Naive thymus-derived CD4-positive, alpha-beta T cell (primary cell): ENCODE measurements around the gene PANK4. TPM values are rescaled to one million over a fixed set of nuclear protein-coding genes. Genes with fewer than 3 reads are reported as not detected.
"Not testable (repeated sequence)": the region's sequence is repeated elsewhere in the genome, so short reads cannot be mapped to it uniquely, and the experiment has no call there.

Experiments
- ATAC-seq: fragments of 150-1000 bp; cut with Tn5 transposase; 2 replicates; pipeline ENCODE4 v1.10.0; 2021; ENCODE audit warnings: mild to moderate bottlenecking, moderate library complexity
- CTCF ChIA-PET: fragments of 350-600 bp; sonication (Branson Sonifier 250); formaldehyde crosslinking; loops from one replicate; lab custom pipeline; 2021; ENCODE audit warnings: antibody characterized with exemption; lab: Charles Lee
- POLR2A ChIA-PET: fragments of 350-600 bp; sonication (Branson Sonifier 250); formaldehyde crosslinking; loops from one replicate; lab custom pipeline; 2021; ENCODE audit warnings: antibody characterized with exemption, inconsistent platforms; lab: Charles Lee
- DNase-seq, 9 donors: peaks; one replicate each; pipeline versions ENCODE4 v3.0.0 to v3.0.0-alpha.2; 2020 to 2022; ENCODE audit warnings: mixed read lengths in 1 of 9
- H3K27ac ChIP-seq: one replicate; pipeline ENCODE4 v1.7.0; 2013; ENCODE audit warnings: mild to moderate bottlenecking, low read depth, low read length, moderate library complexity
- H3K27me3 ChIP-seq, 2 donors: one replicate each; pipeline ENCODE4 v1.7.0; 2013; ENCODE audit warnings: low read length in 2 of 2, mild to moderate bottlenecking in 2 of 2, moderate library complexity in 2 of 2; ENCODE audit not compliant: control insufficient read depth in 2 of 2, insufficient read depth in 2 of 2
- H3K36me3 ChIP-seq, 3 experiments: 1 replicate in 2 of 3; 2 replicates in 1 of 3; pipeline ENCODE4 v1.7.0; 2013; ENCODE audit warnings: low read length in 3 of 3, mild to moderate bottlenecking in 3 of 3, moderate library complexity in 1 of 3; ENCODE audit not compliant: insufficient read depth in 3 of 3, control insufficient read depth in 2 of 3
- H3K4me1 ChIP-seq, 2 donors: one replicate each; pipeline ENCODE4 v1.7.0; 2013; ENCODE audit warnings: low read length in 2 of 2, mild to moderate bottlenecking in 2 of 2, moderate library complexity in 1 of 2; ENCODE audit not compliant: control insufficient read depth in 2 of 2, insufficient read depth in 2 of 2
- H3K4me3 ChIP-seq: 2 replicates; pipeline ENCODE4 v1.7.0; 2013; ENCODE audit warnings: mild to moderate bottlenecking, low read length
- H3K9me3 ChIP-seq, 3 experiments: 1 replicate in 2 of 3; 2 replicates in 1 of 3; pipeline ENCODE4 v1.7.0; 2013; ENCODE audit warnings: low read length in 3 of 3; ENCODE audit not compliant: control insufficient read depth in 2 of 3
- H3K27ac Mint-ChIP-seq, 9 donors: one replicate each; pipeline ENCODE4 v1.8.0; 2020 to 2022; ENCODE audit warnings: mixed read lengths in 9 of 9, mild to moderate bottlenecking in 8 of 9, moderate library complexity in 5 of 9, inconsistent platforms in 2 of 9
- H3K27me3 Mint-ChIP-seq, 5 donors: one replicate each; pipeline ENCODE4 v1.8.0; 2021 to 2022; ENCODE audit warnings: mixed read lengths in 5 of 5, mild to moderate bottlenecking in 1 of 5
- H3K36me3 Mint-ChIP-seq, 5 donors: one replicate each; pipeline ENCODE4 v1.8.0; 2020 to 2022; ENCODE audit warnings: mixed read lengths in 5 of 5, mild to moderate bottlenecking in 3 of 5, inconsistent platforms in 1 of 5
- H3K4me1 Mint-ChIP-seq, 7 donors: one replicate each; pipeline ENCODE4 v1.8.0; 2020 to 2022; ENCODE audit warnings: mixed read lengths in 7 of 7, mild to moderate bottlenecking in 3 of 7, inconsistent platforms in 1 of 7
- H3K4me3 Mint-ChIP-seq, 10 donors: one replicate each; pipeline ENCODE4 v1.8.0; 2020 to 2022; ENCODE audit warnings: mild to moderate bottlenecking in 10 of 10, mixed read lengths in 10 of 10, moderate library complexity in 6 of 10, inconsistent platforms in 2 of 10
- H3K9me3 Mint-ChIP-seq, 11 donors: one replicate each; pipeline ENCODE4 v1.8.0; 2020 to 2022; ENCODE audit warnings: mixed read lengths in 11 of 11, mild to moderate bottlenecking in 4 of 11, inconsistent platforms in 1 of 11, moderate library complexity in 1 of 11
- intact Hi-C, 2 donors: fragments of 100-400 bp; cut with micrococcal nuclease; formaldehyde crosslinking; loops; one replicate each; pipeline ENCODE4 v1.15.1; 2023
- polyA plus RNA-seq, 2 donors: library from polyadenylated mRNA; unstranded; fragments of 300-500 nt; fragmentation: Illumina TruSeq; gene quantifications; one replicate each; pipeline ENCODE4 v1.2.3, GENCODE V29; 2021
- total RNA-seq, 6 experiments: library from RNA in 5 of 6; stranded (reverse) in 5 of 6; gene quantifications; 1 replicate in 5 of 6; 2 replicates in 1 of 6; pipeline ENCODE4 v1.2.3 and lab custom pipeline; 2021 to 2026

The PANK4 gene
- total and polyA plus RNA-seq, 7 experiments from 2014 or later, result 12.7 to 91.2 (median 64.4) TPM

DNA sequence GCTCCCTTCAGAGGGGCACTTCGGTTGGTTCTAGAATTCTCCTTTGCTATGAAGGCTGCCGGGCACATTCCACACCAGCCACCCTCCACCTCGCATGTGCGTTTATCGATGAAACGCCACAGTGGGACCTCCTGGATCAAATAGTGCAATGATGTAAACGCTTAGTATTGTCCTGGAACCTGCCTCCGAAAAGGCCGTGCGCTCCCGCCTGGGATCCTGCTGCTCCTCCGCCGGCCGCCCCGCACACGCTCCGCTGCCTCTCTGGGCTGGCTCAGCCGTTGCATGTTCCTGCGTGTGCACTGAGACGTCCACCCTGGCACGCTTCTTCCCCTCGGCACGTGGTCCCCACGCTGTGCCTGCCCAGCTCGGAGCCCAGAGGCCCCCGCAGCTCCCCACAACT lies 25.8 kb upstream of the PANK4 start:
- H3K4me3 Mint-ChIP-seq, result no peak overlapping the region
- H3K36me3 ChIP-seq, result peaks cover 0 to 8% (median 0%) of the 10 kb centered on the region in 3 experiments
- no peaks in the 10 kb centered on the region for H3K9me3 ChIP-seq
- peaks cover 28 to 31% of the 10 kb centered on the region in 2 donors for H3K4me1 ChIP-seq
- no peak overlapping the region for H3K27ac ChIP-seq
- peaks cover 0 to 8% (median 0%) of the 10 kb centered on the region in 5 donors for H3K36me3 Mint-ChIP-seq
- no peaks in the 10 kb centered on the region for H3K27me3 ChIP-seq
- H3K4me3 ChIP-seq, result no peak overlapping the region
- intact Hi-C loops, result no loop called here
- peaks cover 0 to 1% (median 0%) of the 10 kb centered on the region in 11 donors for H3K9me3 Mint-ChIP-seq
- ChIA-PET CTCF (no interaction called here), POLR2A (no interaction called here)
- ATAC-seq (no peak), DNase-seq (no peak)
- H3K27me3 Mint-ChIP-seq, result no peaks in the 10 kb centered on the region
- peak overlapping the region in 2 of 9 donors; percentile 65 to 69 for H3K27ac Mint-ChIP-seq
- H3K4me1 Mint-ChIP-seq, result peaks cover 0 to 41% (median 34%) of the 10 kb centered on the region in 7 donors

- H3K36me3 ChIP-seq, POLR2A ChIA-PET, DNase-seq, H3K9me3 ChIP-seq, ATAC-seq, H3K27ac ChIP-seq, H3K27me3 ChIP-seq, H3K4me3 Mint-ChIP-seq, CTCF ChIA-PET, H3K9me3 Mint-ChIP-seq, H3K27me3 Mint-ChIP-seq, H3K36me3 Mint-ChIP-seq, H3K4me3 ChIP-seq, intact Hi-C loops: not testable (repeated sequence)
- H3K4me1 ChIP-seq, result peaks cover 28 to 30% of the 10 kb centered on the region in 2 donors
- peaks cover 0 to 40% (median 34%) of the 10 kb centered on the region in 7 donors for H3K4me1 Mint-ChIP-seq
- H3K27ac Mint-ChIP-seq, result peak overlapping the region in 8 of 9 donors; percentile 48 to 83 (median 70)
These were observed 25.1 kb upstream of the PANK4 start for GRCh38 chr1:2551544-2551943.

DNA sequence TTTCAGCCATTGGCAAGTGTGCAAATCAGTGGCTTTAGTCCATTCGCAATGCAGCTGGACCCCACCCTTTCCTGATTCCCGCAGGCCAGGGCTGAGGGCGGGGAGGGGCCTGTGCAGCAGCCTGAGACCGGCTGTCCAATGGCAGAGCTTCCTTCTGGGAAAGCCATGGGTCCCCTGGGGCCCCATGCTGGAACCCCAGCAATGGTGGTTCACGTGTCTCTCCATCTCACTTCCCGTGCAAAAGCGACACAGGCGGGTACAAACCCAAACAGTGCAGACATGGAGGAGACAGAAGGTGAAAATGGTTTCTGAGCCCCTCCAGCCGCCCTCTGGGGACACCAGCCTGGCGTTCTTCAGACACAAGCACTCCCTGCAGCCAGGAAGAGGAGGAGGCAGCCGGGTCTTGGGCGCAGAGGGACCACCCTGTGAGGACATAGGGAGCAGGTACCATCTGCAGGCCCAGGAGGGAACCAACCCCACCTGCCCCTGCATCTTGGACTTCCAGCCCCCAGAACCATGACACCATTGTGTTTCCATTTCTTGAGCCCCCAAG lies 24.0 kb upstream of the PANK4 start:
- H3K9me3 Mint-ChIP-seq, H3K27me3 Mint-ChIP-seq, H3K36me3 Mint-ChIP-seq, H3K9me3 ChIP-seq, DNase-seq, H3K27me3 ChIP-seq, H3K36me3 ChIP-seq, CTCF ChIA-PET, H3K27ac ChIP-seq, H3K4me3 ChIP-seq, ATAC-seq, intact Hi-C loops: not testable (repeated sequence)
- H3K4me3 Mint-ChIP-seq, result peak overlapping the region in 1 of 10 donors; percentile 36
- peak overlapping the region in 8 of 9 donors; percentile 71 to 97 (median 90) for H3K27ac Mint-ChIP-seq
- POLR2A ChIA-PET, result interaction anchor here (7.3 to 11.7 kb wide), 2 partner anchors 21 to 35 kb away, joined by 98 to 294 read pairs; partner anchors contain the start of genes HES5, PANK4 and PRXL2B
- peaks cover 0 to 31% (median 26%) of the 10 kb centered on the region in 7 donors for H3K4me1 Mint-ChIP-seq
- peaks cover 26 to 30% of the 10 kb centered on the region in 2 donors for H3K4me1 ChIP-seq

DNA sequence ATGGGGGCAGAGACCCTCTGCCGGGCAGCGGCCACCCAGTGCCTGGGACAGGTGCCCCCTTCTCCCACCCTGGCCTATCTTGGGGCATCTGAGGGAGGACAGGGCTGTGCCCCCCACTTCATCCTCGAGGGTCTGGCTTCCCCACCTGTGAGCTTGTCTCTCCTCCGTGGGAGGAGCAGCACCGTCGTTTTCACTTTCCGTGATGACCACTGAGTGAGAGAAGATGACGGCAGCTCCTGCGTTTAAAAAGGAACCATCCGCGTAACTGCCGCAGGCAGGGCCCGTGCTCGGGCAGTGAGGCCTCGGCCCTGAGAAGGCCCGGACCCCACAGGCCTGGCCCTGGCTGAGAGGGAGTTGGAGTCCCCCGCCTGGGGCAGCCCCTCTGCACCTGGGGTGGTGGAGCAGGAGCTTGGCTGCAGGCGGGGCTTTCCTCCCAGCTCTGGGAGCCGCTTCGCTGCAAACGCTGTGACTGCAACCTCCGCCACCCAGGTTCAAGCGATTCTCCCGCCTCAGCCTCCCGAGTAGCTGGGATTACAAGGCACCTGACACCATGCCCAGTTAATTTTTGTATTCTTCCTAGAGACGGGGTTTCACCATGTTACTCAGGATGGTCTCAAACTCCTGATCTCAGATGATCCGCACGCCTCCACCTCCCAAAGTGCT lies 23.1 kb upstream of the PANK4 start:
- POLR2A ChIA-PET, result interaction anchor here (0.7 to 11.7 kb wide), 10 partner anchors 10 to 318 kb away, joined by 3 to 294 read pairs (median 4); partner anchors contain the start of genes HES5, MORN1, PANK4 and PRXL2B
- not testable (repeated sequence) for H3K27me3 Mint-ChIP-seq, H3K9me3 Mint-ChIP-seq, H3K4me3 ChIP-seq, DNase-seq, H3K9me3 ChIP-seq, H3K36me3 ChIP-seq, H3K27me3 ChIP-seq, H3K36me3 Mint-ChIP-seq, ATAC-seq
- CTCF ChIA-PET, result interaction anchor here (0.6 to 0.8 kb wide), 3 partner anchors 131 to 1087 kb away, joined by 3 to 6 read pairs (median 3); no protein-coding TSS in a partner anchor
- H3K27ac ChIP-seq, result peak overlapping the region; percentile 97
- Mint-ChIP-seq H3K27ac (peak overlapping the region; percentile 85 to 99 (median 97)), H3K4me1 (peaks cover 0 to 28% (median 23%) of the 10 kb centered on the region in 7 donors), H3K4me3 (peak overlapping the region in 7 of 10 donors; percentile 29 to 97 (median 90))
- intact Hi-C loops, result loop anchor here in 1 of 2 donors (5.0 kb wide), 1 partner anchor 247 kb away; no protein-coding TSS in a partner anchor
- H3K4me1 ChIP-seq, result peaks cover 18 to 26% of the 10 kb centered on the region in 2 donors

- H3K4me3 Mint-ChIP-seq, result peak overlapping the region; percentile 87 to 97 (median 94)
- no peaks in the 10 kb centered on the region for H3K27me3 Mint-ChIP-seq
These were observed 21.7 kb upstream of the PANK4 start for GRCh38 chr1:2548068-2548589.

More at GRCh38 chr1:2548068-2548589, 21.7 kb upstream of the PANK4 start:
- ChIA-PET CTCF (interaction anchor here (0.6 to 3.6 kb wide), 10 partner anchors 8 to 353 kb away, joined by 3 to 32 read pairs (median 10); partner anchors contain the start of genes FAAP20, PANK4, PEX10 and PRXL2B), POLR2A (interaction anchor here (0.5 to 11.7 kb wide), 23 partner anchors 8 to 353 kb away, joined by 3 to 294 read pairs (median 5); partner anchors contain the start of genes FAAP20, HES5, MORN1 and PANK4)
- H3K4me1 ChIP-seq, result peaks cover 18 to 33% of the 10 kb centered on the region in 2 donors
- intact Hi-C loops, result loop anchor here (1.0 to 5.0 kb wide), 9 partner anchors 8 to 353 kb away; partner anchors contain the start of genes TNFRSF14 (in 2 of the 2) and PANK4 (in 1 of the 2)
- no peaks in the 10 kb centered on the region for H3K36me3 ChIP-seq
- Mint-ChIP-seq H3K27ac (peak overlapping the region; percentile 85 to 99 (median 97)), H3K36me3 (peaks cover 0 to 2% (median 0%) of the 10 kb centered on the region in 5 donors), H3K9me3 (no peaks in the 10 kb centered on the region), H3K4me1 (peaks cover 0 to 34% (median 18%) of the 10 kb centered on the region in 7 donors)
- peak overlapping the region; percentile 97 for H3K27ac ChIP-seq
- H3K27me3 ChIP-seq, result no peaks in the 10 kb centered on the region
- peak; percentile 34 for ATAC-seq
- no peaks in the 10 kb centered on the region for H3K9me3 ChIP-seq
- peak; percentile 66 to 85 (median 75) for DNase-seq
- H3K4me3 ChIP-seq, result peak overlapping the region; percentile 88
